ENCODE data around the gene CBARP. TPM values are rescaled to one million over a fixed set of nuclear protein-coding genes. Genes with fewer than 3 reads are reported as not detected.

The CBARP gene
- total and polyA plus RNA-seq, 9 of the 15 experiments (the other 6 are each of a cell fraction or from before 2014, with no cell fraction given): 0.03 to 8.9 (median 1.2) TPM; not detected in 1

- TF ChIP-seq JUND (IDR thresholded peaks at IDR 0.05; ENCODE audit: borderline replicate concordance, low read depth, low read length): 0 out of 2 replicates have a peak, but pooled peaks have one; percentile 16
- TF ChIP-seq JUND (tag; IDR thresholded peaks at IDR 0.05; ENCODE audit: borderline replicate concordance, low read depth, low read length): no peak; the same call in 2 of the 3 replicates
- peak; percentile 92 for TF ChIP-seq SMC3 (conservative IDR thresholded peaks at IDR 0.05; ENCODE audit: insufficient read depth, low read depth, low read length)
- TF ChIP-seq E2F6 (IDR thresholded peaks at IDR 0.05; ENCODE audit: borderline replicate concordance in 1 of 2, extremely low read depth in 1 of 2, insufficient read depth in 1 of 2, insufficient read length in 1 of 2, low read depth in 1 of 2, low read length in 1 of 2, poor library complexity in 1 of 2, severe bottlenecking in 1 of 2): peak in 1 of 2 experiments; percentile 11
- TF ChIP-seq DACH1 (IDR thresholded peaks at IDR 0.05; ENCODE audit: partially characterized antibody): peak; percentile 20
- no peak for TF ChIP-seq MGA (IDR thresholded peaks at IDR 0.05)
- 0 out of 2 replicates have a peak, but pooled peaks have one; percentile 51 for TF ChIP-seq XRCC5 (IDR thresholded peaks at IDR 0.05; ENCODE audit: low read depth, low read length)
- no peak for TF ChIP-seq ZBTB11 (CRISPR knock-in tag; IDR thresholded peaks at IDR 0.05)
- TF ChIP-seq ZFP36 (IDR thresholded peaks at IDR 0.05; ENCODE audit: low read depth, low read length, partially characterized antibody): peak; percentile 100
- no peak for TF ChIP-seq TGIF2 (CRISPR knock-in tag; IDR thresholded peaks at IDR 0.05)
These were observed 42.1 kb upstream of the CBARP start (continued) for GRCh38 chr19:1279782-1280341.

All from K562 (cell line).